Activated CD8-positive, alpha-beta T cell treated with anti-CD3 and anti-CD28 coated beads for 36 hours (primary cell): ENCODE data around the gene ERAL1. TPM values are rescaled to one million over a fixed set of nuclear protein-coding genes. Genes with fewer than 3 reads are reported as not detected.
A peak's percentile ranks its signal among the peaks of the same experiment; 100 is the strongest.

Experiments
- ATAC-seq: fragments of 200-7000 bp; cut with Tn5 transposase; one replicate; pipeline ENCODE4 v1.10.0; 2021; ENCODE audit warnings: mild to moderate bottlenecking, moderate library complexity
- CTCF ChIA-PET: fragments of 350-600 bp; sonication (Branson Sonifier 250); formaldehyde crosslinking; loops from one replicate; lab custom pipeline; 2021; ENCODE audit warnings: antibody characterized with exemption; lab: Charles Lee
- POLR2A ChIA-PET: fragments of 350-600 bp; sonication (Branson Sonifier 250); formaldehyde crosslinking; loops from one replicate; lab custom pipeline; 2021; ENCODE audit warnings: antibody characterized with exemption; lab: Charles Lee
- DNase-seq: peaks from one replicate; pipeline ENCODE4 v3.0.0-alpha.2; 2020
- H3K27ac Mint-ChIP-seq: one replicate; pipeline ENCODE4 v1.8.0; 2021; ENCODE audit warnings: mild to moderate bottlenecking, mixed read lengths
- H3K27me3 Mint-ChIP-seq: one replicate; pipeline ENCODE4 v1.8.0; 2021; ENCODE audit warnings: mixed read lengths
- H3K36me3 Mint-ChIP-seq: one replicate; pipeline ENCODE4 v1.8.0; 2021; ENCODE audit warnings: low read depth, mixed read lengths
- H3K4me1 Mint-ChIP-seq: one replicate; pipeline ENCODE4 v1.8.0; 2021; ENCODE audit warnings: low read depth, mixed read lengths
- H3K4me3 Mint-ChIP-seq: one replicate; pipeline ENCODE4 v1.8.0; 2021; ENCODE audit warnings: mild to moderate bottlenecking, moderate library complexity, mixed read lengths
- H3K9me3 Mint-ChIP-seq: one replicate; pipeline ENCODE4 v1.8.0; 2021; ENCODE audit warnings: mixed read lengths
- CTCF ChIP-seq: fragments of 200-600 bp; IDR thresholded peaks from one replicate; pipeline ENCODE4 v1.8.0; 2022; ENCODE audit warnings: antibody characterized with exemption, mild to moderate bottlenecking
- intact Hi-C: fragments of 100-400 bp; cut with micrococcal nuclease; formaldehyde crosslinking; loops from one replicate; pipeline ENCODE4 v1.10.0; 2022
- total RNA-seq, 2 experiments: library from RNA; stranded (reverse); gene quantifications; one replicate each; pipeline ENCODE4 v1.2.3, GENCODE V29; 2021

Gene ERAL1
- total RNA-seq, 2 experiments from 2014 or later: 58.2 to 60.0 TPM

- peaks cover 53% of the 10 kb centered on the region for H3K4me1 Mint-ChIP-seq
- intact Hi-C loops: no loop called here
- H3K36me3 Mint-ChIP-seq: peaks cover 41% of the 10 kb centered on the region
- TF ChIP-seq CTCF: no peak
- peak overlapping the region; percentile 93 for H3K27ac Mint-ChIP-seq
- CTCF ChIA-PET: interaction anchor here (0.5 to 9.3 kb wide), 13 partner anchors 10 to 172 kb away, joined by 3 to 61 read pairs (median 3); partner anchors contain the start of gene TLCD1
- H3K27me3 Mint-ChIP-seq: no peaks in the 10 kb centered on the region
- ATAC-seq: no peak
- no peak for DNase-seq
- H3K9me3 Mint-ChIP-seq: no peaks in the 10 kb centered on the region
- no peak overlapping the region for H3K4me3 Mint-ChIP-seq
- POLR2A ChIA-PET: interaction anchor here (0.9 to 2.2 kb wide), 12 partner anchors 8 to 246 kb away, joined by 3 to 12 read pairs (median 4); partner anchors contain the start of gene RPL23A
These were observed 43.7 kb downstream of the ERAL1 start for GRCh38 chr17:28898527-28898955.

- peaks cover 47% of the 10 kb centered on the region for H3K4me1 Mint-ChIP-seq
- H3K27ac Mint-ChIP-seq: no peak overlapping the region
- H3K36me3 Mint-ChIP-seq: peaks cover 41% of the 10 kb centered on the region
- ChIA-PET CTCF (interaction anchor here (0.9 to 9.3 kb wide), 5 partner anchors 17 to 172 kb away, joined by 3 to 61 read pairs (median 5); partner anchors contain the start of gene TLCD1), POLR2A (interaction anchor here (1.2 to 1.5 kb wide), 7 partner anchors 23 to 247 kb away, joined by 3 to 7 read pairs (median 4); partner anchors contain the start of gene RPL23A)
- intact Hi-C loops: no loop called here
- no peak for TF ChIP-seq CTCF
- DNase-seq: no peak
- no peaks in the 10 kb centered on the region for H3K27me3 Mint-ChIP-seq
- no peaks in the 10 kb centered on the region for H3K9me3 Mint-ChIP-seq
- ATAC-seq: no peak
- no peak overlapping the region for H3K4me3 Mint-ChIP-seq
These were observed 44.5 kb downstream of the ERAL1 start for GRCh38 chr17:28899212-28899815.

- Mint-ChIP-seq H3K9me3 (no peaks in the 10 kb centered on the region), H3K27me3 (no peaks in the 10 kb centered on the region), H3K36me3 (peaks cover 41% of the 10 kb centered on the region), H3K4me3 (peak overlapping the region; percentile 88), H3K27ac (peak overlapping the region; percentile 86), H3K4me1 (peaks cover 40% of the 10 kb centered on the region)
- ChIA-PET CTCF (interaction anchor here (1.2 to 9.3 kb wide), 11 partner anchors 10 to 174 kb away, joined by 3 to 61 read pairs (median 8); partner anchors contain the start of genes PHF12 and TLCD1), POLR2A (interaction anchor here (0.8 to 2.6 kb wide), 14 partner anchors 8 to 248 kb away, joined by 3 to 13 read pairs (median 4); partner anchors contain the start of genes NEK8 and PHF12)
- ATAC-seq: no peak
- intact Hi-C loops: loop anchor here (5.0 kb wide), 3 partner anchors 46 to 174 kb away; partner anchors contain the start of genes NEK8 and TLCD1
- TF ChIP-seq CTCF: no peak
- no peak for DNase-seq
These were observed 46.3 kb downstream of the ERAL1 start for GRCh38 chr17:28900986-28901726.

GRCh38 chr17:28901866-28902818, 47.3 kb downstream of the ERAL1 start:
- peaks cover 36% of the 10 kb centered on the region for H3K4me1 Mint-ChIP-seq

More at GRCh38 chr17:28901866-28902818, 47.3 kb downstream of the ERAL1 start:
- H3K27ac Mint-ChIP-seq: peak overlapping the region; percentile 86
- H3K4me3 Mint-ChIP-seq: peak overlapping the region; percentile 88
- H3K27me3 Mint-ChIP-seq: no peaks in the 10 kb centered on the region
- TF ChIP-seq CTCF: no peak
- intact Hi-C loops: loop anchor here (5.0 kb wide), 3 partner anchors 45 to 175 kb away; partner anchors contain the start of genes NEK8 and TLCD1
- CTCF ChIA-PET: interaction anchor here (0.7 to 9.3 kb wide), 25 partner anchors 9 to 255 kb away, joined by 3 to 61 read pairs (median 5); partner anchors contain the start of genes PHF12 and TLCD1
- H3K9me3 Mint-ChIP-seq: no peaks in the 10 kb centered on the region
- POLR2A ChIA-PET: interaction anchor here (0.6 to 2.6 kb wide), 18 partner anchors 9 to 247 kb away, joined by 3 to 13 read pairs (median 4); partner anchors contain the start of genes NEK8 and PHF12
- DNase-seq (peak; percentile 70), ATAC-seq (peak; percentile 18)
- H3K36me3 Mint-ChIP-seq: peaks cover 41% of the 10 kb centered on the region
